H9 (cell line): ENCODE results near the gene DBF4. TPM values are rescaled to one million over a fixed set of nuclear protein-coding genes. Genes with fewer than 3 reads are reported as not detected.

Source experiments
- DNase-seq: peaks from one replicate; pipeline ENCODE4 v3.0.0-alpha.2; 2017
- H2AFZ ChIP-seq: one replicate; pipeline ENCODE4 v1.6.1; 2013; ENCODE audit warnings: mild to moderate bottlenecking, low read length, control low read depth, moderate library complexity
- H2AK5ac ChIP-seq: 2 replicates; pipeline ENCODE4 v1.6.1; 2013; ENCODE audit warnings: low read length, control low read depth, mixed read lengths; ENCODE audit not compliant: insufficient read length
- H2BK120ac ChIP-seq: one replicate; pipeline ENCODE4 v1.6.1; 2013; ENCODE audit warnings: low read depth, mild to moderate bottlenecking, low read length, control low read depth, inconsistent platforms; ENCODE audit not compliant: poor library complexity, severe bottlenecking
- H2BK12ac ChIP-seq: 2 replicates; pipeline ENCODE4 v1.6.1; 2013; ENCODE audit warnings: low read length, control low read depth, mixed read lengths, low read depth; ENCODE audit not compliant: insufficient read length
- H2BK15ac ChIP-seq: 2 replicates; pipeline ENCODE4 v1.6.1; 2013; ENCODE audit warnings: low read depth, low read length, control low read depth
- H2BK20ac ChIP-seq: one replicate; pipeline ENCODE4 v1.6.1; 2013; ENCODE audit warnings: low read depth, mild to moderate bottlenecking, low read length, control low read depth, inconsistent platforms; ENCODE audit not compliant: poor library complexity, severe bottlenecking
- H2BK5ac ChIP-seq: 2 replicates; pipeline ENCODE4 v1.6.1; 2013; ENCODE audit warnings: low read length, control low read depth, mixed read lengths; ENCODE audit not compliant: insufficient read length
- H3K14ac ChIP-seq: 2 replicates; pipeline ENCODE4 v1.6.1; 2013; ENCODE audit warnings: low read length, control low read depth; ENCODE audit not compliant: insufficient read depth
- H3K18ac ChIP-seq: 2 replicates; pipeline ENCODE4 v1.6.1; 2013; ENCODE audit warnings: low read depth, mild to moderate bottlenecking, mixed read lengths, low read length, control low read depth; ENCODE audit not compliant: insufficient read length
- H3K23ac ChIP-seq: 2 replicates; pipeline ENCODE4 v1.6.1; 2013; ENCODE audit warnings: low read length, control low read depth, mixed read lengths, low read depth; ENCODE audit not compliant: insufficient read length
- H3K23me2 ChIP-seq: 2 replicates; pipeline ENCODE4 v1.6.1; 2013; ENCODE audit warnings: low read depth, mild to moderate bottlenecking, mixed read lengths, low read length, control low read depth; ENCODE audit not compliant: insufficient read length, poor library complexity, severe bottlenecking
- H3K27ac ChIP-seq: 2 replicates; pipeline ENCODE4 v1.5.1; 2013; ENCODE audit warnings: low read length, control low read depth, mixed read lengths, low read depth; ENCODE audit not compliant: insufficient read length
- H3K27me3 ChIP-seq: 2 replicates; pipeline ENCODE4 v1.6.1; 2013; ENCODE audit warnings: low read length, control low read depth, inconsistent platforms; ENCODE audit not compliant: insufficient read depth
- H3K4ac ChIP-seq: 2 replicates; pipeline ENCODE4 v1.6.1; 2013; ENCODE audit warnings: low read depth, mild to moderate bottlenecking, control low read depth, inconsistent platforms, low read length, moderate library complexity
- H3K4me1 ChIP-seq: 2 replicates; pipeline ENCODE4 v1.6.1; 2013; ENCODE audit warnings: low read length, control low read depth, inconsistent platforms; ENCODE audit not compliant: insufficient read depth
- H3K4me2 ChIP-seq: 2 replicates; pipeline ENCODE4 v1.6.1; 2013; ENCODE audit warnings: low read length, control low read depth, mixed read lengths; ENCODE audit not compliant: insufficient read length, insufficient read depth
- H3K56ac ChIP-seq: 2 replicates; pipeline ENCODE4 v1.6.1; 2013; ENCODE audit warnings: low read depth, mild to moderate bottlenecking, mixed read lengths, low read length, control low read depth; ENCODE audit not compliant: insufficient read length
- H3K79me1 ChIP-seq: 2 replicates; pipeline ENCODE4 v1.6.1; 2013; ENCODE audit warnings: low read depth, mild to moderate bottlenecking, moderate library complexity, low read length, control low read depth, inconsistent platforms; ENCODE audit not compliant: insufficient read depth, poor library complexity, severe bottlenecking
- H3K79me2 ChIP-seq: 2 replicates; pipeline ENCODE4 v1.6.1; 2013; ENCODE audit warnings: low read length, control low read depth, inconsistent platforms; ENCODE audit not compliant: insufficient read depth
- H3K9ac ChIP-seq: 2 replicates; pipeline ENCODE4 v1.6.1; 2013; ENCODE audit warnings: low read length, control low read depth, mixed read lengths; ENCODE audit not compliant: insufficient read length; ENCODE audit errors: extremely low read depth
- H3K9me3 ChIP-seq: one replicate; pipeline ENCODE4 v1.6.1; 2013; ENCODE audit warnings: low read depth, low read length, inconsistent platforms; ENCODE audit not compliant: control insufficient read depth
- H3T11ph ChIP-seq: one replicate; pipeline ENCODE4 v1.6.1; 2013; ENCODE audit warnings: mild to moderate bottlenecking, low read length, control low read depth, inconsistent platforms
- H4K20me1 ChIP-seq: one replicate; pipeline ENCODE4 v1.6.1; 2013; ENCODE audit not compliant: control insufficient read depth, insufficient read length, insufficient read depth
- H4K5ac ChIP-seq: 2 replicates; pipeline ENCODE4 v1.6.1; 2013; ENCODE audit warnings: low read depth, mild to moderate bottlenecking, mixed read lengths, low read length, control low read depth; ENCODE audit not compliant: insufficient read length
- H4K8ac ChIP-seq: replicated peaks from 2 replicates; pipeline ENCODE4 v1.6.1; 2013; ENCODE audit warnings: low read length, control low read depth, mixed read lengths, low read depth; ENCODE audit not compliant: insufficient read length
- H4K91ac ChIP-seq: 2 replicates; pipeline ENCODE4 v1.6.1; 2013; ENCODE audit warnings: low read depth, mild to moderate bottlenecking, moderate library complexity, mixed read lengths, low read length, control low read depth; ENCODE audit not compliant: insufficient read length
- H3K27ac Mint-ChIP-seq, 3 experiments: 2 replicates in 2 of 3; 3 replicates in 1 of 3; pipeline ENCODE4 v1.8.0; 2020 to 2021; ENCODE audit warnings: mixed read lengths in 3 of 3, mild to moderate bottlenecking in 1 of 3, moderate library complexity in 1 of 3
- H3K27me3 Mint-ChIP-seq: 2 replicates; pipeline ENCODE4 v1.8.0; 2021; ENCODE audit warnings: low read depth, mild to moderate bottlenecking, moderate library complexity, mixed read lengths
- H3K36me3 Mint-ChIP-seq, 3 experiments: 2 replicates in 2 of 3; 3 replicates in 1 of 3; pipeline ENCODE4 v1.8.0; 2020 to 2021; ENCODE audit warnings: low read depth in 3 of 3, mixed read lengths in 3 of 3; ENCODE audit not compliant: insufficient read depth in 1 of 3
- H3K4me1 Mint-ChIP-seq, 2 experiments: 2 replicates each; pipeline ENCODE4 v1.8.0; 2020; ENCODE audit warnings: mixed read lengths in 2 of 2
- H3K4me3 Mint-ChIP-seq, 2 experiments: 2 replicates in 1 of 2; 3 replicates in 1 of 2; pipeline ENCODE4 v1.8.0; 2020 to 2021; ENCODE audit warnings: mild to moderate bottlenecking in 2 of 2, mixed read lengths in 2 of 2, moderate library complexity in 1 of 2
- H3K9me3 Mint-ChIP-seq, 2 experiments: 2 replicates in 1 of 2; 3 replicates in 1 of 2; pipeline ENCODE4 v1.8.0; 2020; ENCODE audit warnings: mild to moderate bottlenecking in 2 of 2, mixed read lengths in 2 of 2, moderate library complexity in 1 of 2
- CTCF ChIP-seq: fragments of 200-600 bp; sonication (generic); conservative IDR thresholded peaks from 3 replicates; pipeline ENCODE4 v1.8.0; 2021; ENCODE audit warnings: antibody characterized with exemption, mild to moderate bottlenecking
- WGBS: extraction: QIAGEN DNeasy Blood & Tissue Kit; methylation state at CpG from one replicate; pipeline ENCODE4 v1.1.7; 2013; ENCODE audit warnings: missing lambda C conversion rate, low lambda C conversion rate, mixed read lengths; ENCODE audit not compliant: insufficient read length; ENCODE audit errors: extremely low coverage; 5-methylcytosine and 5-hydroxymethylcytosine counted together
- total RNA-seq: library from RNA; stranded (reverse); gene quantifications from 2 replicates; pipeline ENCODE4 v1.2.1, GENCODE V29; 2021

DBF4 gene
- total RNA-seq, 1 experiment from 2014 or later = 75.9 TPM

GRCh38 chr7:87837597-87837996 is 38.7 kb upstream of the DBF4 start:
- no CpG with 5 or more reads among the region's 1 CpG for WGBS
- no peaks in the 10 kb centered on the region for H4K20me1 ChIP-seq
- Mint-ChIP-seq H3K36me3 (no peaks in the 10 kb centered on the region), H3K4me3 (no peak overlapping the region), H3K4me1 (no peaks in the 10 kb centered on the region), H3K27ac (no peak overlapping the region; a peak in 1 of 7 replicates), H3K27me3 (no peaks in the 10 kb centered on the region), H3K9me3 (no peaks in the 10 kb centered on the region)
- no peak overlapping the region for H3K56ac ChIP-seq
- no peak overlapping the region for H3T11ph ChIP-seq
- H2BK120ac ChIP-seq = no peak overlapping the region
- no peak overlapping the region for H3K18ac ChIP-seq
- no peaks in the 10 kb centered on the region for H3K9me3 ChIP-seq
- no peaks in the 10 kb centered on the region for H3K79me2 ChIP-seq
- H3K79me1 ChIP-seq = no peaks in the 10 kb centered on the region
- H3K23ac ChIP-seq = no peak overlapping the region
- H3K27ac ChIP-seq = no peak overlapping the region
- no peak overlapping the region for H2AK5ac ChIP-seq
- no peaks in the 10 kb centered on the region for H3K27me3 ChIP-seq
- H2AFZ ChIP-seq = no peak overlapping the region
- H4K91ac ChIP-seq = no peak overlapping the region
- no peak overlapping the region for H4K8ac ChIP-seq
- no peak overlapping the region for H2BK5ac ChIP-seq
- H3K23me2 ChIP-seq = no peaks in the 10 kb centered on the region
- no peak overlapping the region for H4K5ac ChIP-seq
- no peak overlapping the region for H3K4me2 ChIP-seq
- no peak for TF ChIP-seq CTCF
- H3K9ac ChIP-seq = no peak overlapping the region
- no peak overlapping the region for H2BK20ac ChIP-seq
- no peak overlapping the region for H2BK15ac ChIP-seq
- no peak overlapping the region for H2BK12ac ChIP-seq
- no peak for DNase-seq
- H3K4ac ChIP-seq = no peak overlapping the region
- no peaks in the 10 kb centered on the region for H3K4me1 ChIP-seq
- no peak overlapping the region for H3K14ac ChIP-seq
